Activated CD4-positive, alpha-beta T cell treated with anti-CD3 and anti-CD28 coated beads, Interleukin-2, amount 10 ng/mL, durations not matched to agents 24 days and 14 days (primary cell): ENCODE data around the gene SCN4A. TPM values are rescaled to one million over a fixed set of nuclear protein-coding genes. Genes with fewer than 3 reads are reported as not detected.
A peak's percentile ranks its signal among the peaks of the same experiment; 100 is the strongest.

Experiments
- DNase-seq: peaks from one replicate; pipeline ENCODE4 v3.0.0; 2022
- H3K27ac Mint-ChIP-seq: one replicate; pipeline ENCODE4 v1.8.0; 2022; ENCODE audit warnings: mild to moderate bottlenecking, mixed read lengths
- H3K27me3 Mint-ChIP-seq: one replicate; pipeline ENCODE4 v1.8.0; 2022; ENCODE audit warnings: mixed read lengths
- H3K36me3 Mint-ChIP-seq: one replicate; pipeline ENCODE4 v1.8.0; 2022; ENCODE audit warnings: low read depth, mild to moderate bottlenecking, mixed read lengths
- H3K4me1 Mint-ChIP-seq: one replicate; pipeline ENCODE4 v1.8.0; 2021; ENCODE audit warnings: mixed read lengths
- H3K4me3 Mint-ChIP-seq: one replicate; pipeline ENCODE4 v1.8.0; 2022; ENCODE audit warnings: mild to moderate bottlenecking, moderate library complexity, mixed read lengths
- H3K9me3 Mint-ChIP-seq: one replicate; pipeline ENCODE4 v1.8.0; 2021; ENCODE audit warnings: mixed read lengths
- intact Hi-C: fragments of 100-400 bp; cut with micrococcal nuclease; formaldehyde crosslinking; loops from one replicate; pipeline ENCODE4 v1.15.1; 2023
- total RNA-seq: library from RNA; stranded (reverse); gene quantifications from 2 replicates; pipeline ENCODE4 v1.2.3, GENCODE V29; 2022

The SCN4A gene
- total RNA-seq, 1 donor from 2014 or later = 0.40 TPM

DNA sequence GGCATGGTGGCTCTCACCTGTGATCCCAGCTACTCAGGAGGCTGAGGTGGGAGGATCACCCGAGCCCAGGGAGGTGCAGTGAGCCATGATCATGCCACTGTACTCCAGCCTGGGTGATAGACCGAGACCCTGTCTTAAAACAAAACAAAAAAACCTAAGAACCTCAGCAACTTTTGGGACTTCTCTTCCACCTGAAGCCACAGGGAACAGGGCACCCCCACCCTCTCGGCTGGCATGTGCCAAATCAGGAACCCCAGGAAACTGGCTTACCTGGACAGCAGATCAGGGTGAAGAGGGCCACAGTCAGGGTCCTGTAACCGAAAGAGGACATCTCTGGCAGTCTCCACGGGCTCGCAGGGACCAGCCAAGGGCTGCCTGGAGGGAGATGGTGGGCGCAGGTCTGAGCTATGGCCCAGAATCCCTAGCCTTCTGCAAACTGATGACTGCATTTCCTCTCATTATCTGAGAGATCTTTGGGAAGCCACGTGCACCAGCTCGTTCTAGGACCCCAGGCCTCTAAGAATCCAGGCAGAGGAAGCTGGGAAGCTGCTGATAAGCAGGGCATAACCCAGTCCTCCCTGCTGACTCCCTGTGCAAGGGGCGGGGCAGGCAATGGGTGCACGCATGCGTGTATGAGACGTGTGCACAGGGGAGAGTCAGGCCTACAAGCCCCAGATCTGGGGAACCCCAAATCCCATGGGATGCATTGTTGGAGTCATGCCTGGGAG lies 33.8 kb upstream of the SCN4A start:
- H3K9me3 Mint-ChIP-seq = no peaks in the 10 kb centered on the region
- H3K4me3 Mint-ChIP-seq = no peak overlapping the region
- H3K27me3 Mint-ChIP-seq = no peaks in the 10 kb centered on the region
- peaks cover 38% of the 10 kb centered on the region for H3K36me3 Mint-ChIP-seq
- intact Hi-C loops = no loop called here
- no peak for DNase-seq
- no peak overlapping the region for H3K27ac Mint-ChIP-seq
- H3K4me1 Mint-ChIP-seq = peaks cover 12% of the 10 kb centered on the region

DNA sequence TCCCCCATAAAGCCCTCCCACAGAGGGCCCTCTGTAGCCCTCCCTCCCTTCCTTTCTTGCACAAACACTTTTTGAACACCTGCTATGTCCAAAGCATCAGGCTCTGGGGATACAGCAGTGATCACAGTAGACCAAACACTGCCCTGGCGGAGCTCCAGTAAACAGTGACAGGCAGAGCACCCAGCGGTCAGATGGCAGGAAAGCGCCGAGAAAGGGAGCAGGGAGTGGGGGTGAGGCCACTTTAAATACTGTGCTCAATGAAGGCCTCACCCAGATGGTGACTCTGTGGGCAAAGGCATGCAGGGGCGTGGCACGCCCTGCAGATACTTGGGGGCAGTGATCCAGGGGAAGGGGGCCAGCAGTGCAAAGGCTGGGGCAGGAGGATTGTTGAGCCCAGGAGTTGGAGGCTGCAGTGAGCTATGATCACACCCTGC lies 33.0 kb upstream of the SCN4A start:
- H3K27me3 Mint-ChIP-seq = no peaks in the 10 kb centered on the region
- H3K36me3 Mint-ChIP-seq = peaks cover 34% of the 10 kb centered on the region
- H3K27ac Mint-ChIP-seq = no peak overlapping the region
- no peak for DNase-seq
- no peaks in the 10 kb centered on the region for H3K9me3 Mint-ChIP-seq
- intact Hi-C loops = no loop called here
- H3K4me1 Mint-ChIP-seq = peaks cover 12% of the 10 kb centered on the region
- no peak overlapping the region for H3K4me3 Mint-ChIP-seq

DNA sequence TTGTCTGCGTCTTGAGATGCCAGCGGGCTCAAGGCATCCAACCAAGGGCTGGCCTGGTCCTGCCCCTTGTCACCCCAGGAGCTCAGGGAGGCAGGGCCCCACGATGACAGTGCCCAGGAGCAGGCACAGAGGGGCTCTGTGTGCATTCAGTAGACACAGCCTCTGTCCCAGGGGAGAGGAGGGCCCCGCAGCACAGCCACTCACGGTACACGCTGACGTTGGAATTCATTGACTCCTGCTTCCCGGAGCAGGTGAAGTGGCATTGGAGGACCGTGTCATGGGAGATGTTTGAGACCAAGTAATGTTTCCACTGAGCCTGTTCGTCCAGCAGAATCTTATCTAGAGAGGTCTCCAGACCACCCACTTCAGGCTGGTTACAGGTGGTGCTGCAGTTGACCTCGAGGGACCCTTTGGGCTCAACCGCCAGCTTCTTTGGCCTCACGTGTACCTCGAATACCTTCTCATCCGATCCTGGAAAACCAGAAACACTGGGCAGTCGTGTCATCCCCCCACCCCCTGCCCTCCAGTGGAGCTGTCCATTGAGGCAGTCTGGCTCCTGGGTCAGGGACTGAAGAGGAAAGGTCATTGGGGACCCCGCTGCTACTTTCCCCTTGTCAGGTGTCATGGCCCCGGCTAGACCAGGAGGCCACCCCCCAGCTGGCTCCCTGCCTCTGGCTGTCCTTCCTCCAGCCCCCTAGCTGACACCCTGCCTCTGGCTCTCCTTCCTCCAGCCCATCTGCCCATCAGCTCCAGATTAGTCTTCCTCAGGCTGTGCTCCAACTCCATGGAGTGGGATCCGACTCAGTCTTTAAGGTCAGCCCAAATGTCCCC lies 32.4 kb upstream of the SCN4A start:
- peaks cover 11% of the 10 kb centered on the region for H3K4me1 Mint-ChIP-seq
- intact Hi-C loops = no loop called here
- no peak overlapping the region for H3K4me3 Mint-ChIP-seq
- DNase-seq = no peak
- H3K27ac Mint-ChIP-seq = peak overlapping the region; percentile 41
- no peaks in the 10 kb centered on the region for H3K9me3 Mint-ChIP-seq
- H3K27me3 Mint-ChIP-seq = no peaks in the 10 kb centered on the region
- peaks cover 32% of the 10 kb centered on the region for H3K36me3 Mint-ChIP-seq

DNA sequence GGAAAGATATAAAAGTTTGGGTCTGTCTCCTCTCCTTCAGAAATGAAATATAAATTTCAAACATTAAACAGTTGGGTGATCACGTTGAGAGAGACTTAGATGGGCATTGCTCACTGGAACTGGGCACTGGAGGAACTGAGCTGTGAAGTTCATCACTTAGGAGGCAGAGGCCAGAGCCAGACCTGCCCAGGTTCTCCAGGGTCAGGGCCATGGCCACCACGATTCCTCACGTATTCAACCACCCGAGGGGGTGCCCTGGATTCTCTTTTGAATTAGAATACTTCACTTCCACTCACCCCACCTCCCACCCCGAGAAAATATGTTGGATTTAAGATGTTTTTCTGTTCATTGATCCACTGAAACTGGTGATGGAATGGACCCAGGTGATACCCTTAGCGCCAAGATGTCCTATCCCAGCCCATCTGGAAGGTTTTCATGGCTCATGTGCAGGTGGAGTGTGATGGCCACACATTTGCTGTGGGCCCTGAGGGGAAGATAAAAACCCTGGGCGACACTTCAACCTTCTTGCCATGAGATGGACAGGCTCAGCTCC lies 31.6 kb upstream of the SCN4A start:
- H3K27ac Mint-ChIP-seq = no peak overlapping the region
- peaks cover 31% of the 10 kb centered on the region for H3K36me3 Mint-ChIP-seq
- no peaks in the 10 kb centered on the region for H3K27me3 Mint-ChIP-seq
- no peaks in the 10 kb centered on the region for H3K9me3 Mint-ChIP-seq
- peaks cover 11% of the 10 kb centered on the region for H3K4me1 Mint-ChIP-seq
- no peak overlapping the region for H3K4me3 Mint-ChIP-seq
- no peak for DNase-seq
- intact Hi-C loops = no loop called here

DNA sequence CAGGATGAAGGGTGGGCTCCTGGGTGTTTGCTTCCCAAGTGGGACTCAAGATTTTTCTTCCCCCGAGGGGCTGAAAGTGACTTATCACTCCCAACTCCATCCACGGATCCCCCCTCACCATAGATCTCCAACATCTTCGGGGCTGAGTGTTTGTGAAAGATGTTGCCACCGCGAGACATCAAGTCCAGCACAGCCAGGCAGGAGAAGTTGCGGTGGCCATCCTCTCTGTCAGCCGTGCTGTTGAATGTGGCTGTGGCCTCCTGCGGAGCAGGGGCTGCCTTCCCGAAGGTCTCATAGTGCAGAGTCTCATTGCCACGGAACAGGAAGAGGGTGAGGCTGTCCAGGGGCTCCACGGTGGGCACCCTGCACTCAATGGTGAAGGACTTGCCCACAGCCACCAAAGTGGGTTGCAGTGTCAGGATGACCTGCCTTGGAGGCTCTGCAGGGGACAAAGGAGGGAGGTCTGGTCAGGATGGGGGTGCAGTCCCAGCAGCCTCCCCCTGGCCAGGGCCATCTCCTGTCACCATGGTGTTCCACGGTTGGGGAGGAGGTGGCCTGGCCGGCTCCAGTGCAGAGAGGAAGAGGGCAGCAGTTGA lies 30.9 kb upstream of the SCN4A start:
- Mint-ChIP-seq H3K36me3 (peaks cover 30% of the 10 kb centered on the region), H3K9me3 (no peaks in the 10 kb centered on the region), H3K27ac (no peak overlapping the region), H3K27me3 (no peaks in the 10 kb centered on the region), H3K4me3 (no peak overlapping the region), H3K4me1 (peaks cover 14% of the 10 kb centered on the region)
- intact Hi-C loops = no loop called here
- DNase-seq = no peak

DNA sequence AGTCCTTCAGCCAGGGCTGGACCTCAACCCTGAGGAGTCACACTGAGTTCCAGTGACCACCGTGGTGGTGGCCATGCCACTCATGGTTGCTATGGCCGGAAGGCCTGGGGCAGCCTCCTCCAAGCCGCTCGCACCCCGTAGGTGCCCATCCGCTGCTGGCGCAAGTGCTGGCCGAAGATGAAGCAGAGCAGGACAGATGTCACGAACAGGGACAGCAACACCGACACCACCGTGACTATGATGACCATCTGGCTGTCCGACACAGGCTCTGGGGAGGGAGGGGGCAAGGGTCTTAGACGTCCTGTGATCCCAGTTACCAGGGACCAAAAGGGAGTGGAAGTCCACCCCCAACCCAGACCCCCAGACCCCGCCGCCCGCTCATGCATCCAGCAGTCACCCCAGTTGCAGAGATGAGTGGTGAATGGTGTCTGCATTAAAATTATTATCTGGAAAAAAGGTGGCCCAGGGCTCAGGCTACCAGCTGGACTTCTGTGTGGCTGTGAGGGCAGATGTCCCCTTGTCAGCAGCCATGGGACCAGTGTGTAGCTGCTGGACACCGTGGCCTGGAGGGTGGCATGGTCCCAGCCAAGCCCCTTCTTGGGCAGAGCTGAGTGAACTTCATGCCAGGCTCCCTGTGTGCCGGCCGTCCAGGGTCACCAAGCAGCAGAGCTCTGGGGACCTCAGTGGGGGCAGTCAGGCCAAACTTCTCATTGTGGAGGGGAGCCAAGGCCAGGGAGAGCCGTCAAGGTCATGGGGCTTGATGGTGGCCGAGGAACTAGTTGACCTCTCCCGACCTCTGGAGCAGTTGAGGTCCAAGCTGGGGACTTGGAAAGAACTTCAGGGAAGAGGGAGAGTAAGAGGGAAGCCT lies 30.2 kb upstream of the SCN4A start:
- intact Hi-C loops = no loop called here
- Mint-ChIP-seq H3K4me1 (peaks cover 14% of the 10 kb centered on the region), H3K36me3 (peaks cover 30% of the 10 kb centered on the region), H3K9me3 (no peaks in the 10 kb centered on the region), H3K4me3 (no peak overlapping the region), H3K27me3 (no peaks in the 10 kb centered on the region), H3K27ac (no peak overlapping the region)
- no peak for DNase-seq

DNA sequence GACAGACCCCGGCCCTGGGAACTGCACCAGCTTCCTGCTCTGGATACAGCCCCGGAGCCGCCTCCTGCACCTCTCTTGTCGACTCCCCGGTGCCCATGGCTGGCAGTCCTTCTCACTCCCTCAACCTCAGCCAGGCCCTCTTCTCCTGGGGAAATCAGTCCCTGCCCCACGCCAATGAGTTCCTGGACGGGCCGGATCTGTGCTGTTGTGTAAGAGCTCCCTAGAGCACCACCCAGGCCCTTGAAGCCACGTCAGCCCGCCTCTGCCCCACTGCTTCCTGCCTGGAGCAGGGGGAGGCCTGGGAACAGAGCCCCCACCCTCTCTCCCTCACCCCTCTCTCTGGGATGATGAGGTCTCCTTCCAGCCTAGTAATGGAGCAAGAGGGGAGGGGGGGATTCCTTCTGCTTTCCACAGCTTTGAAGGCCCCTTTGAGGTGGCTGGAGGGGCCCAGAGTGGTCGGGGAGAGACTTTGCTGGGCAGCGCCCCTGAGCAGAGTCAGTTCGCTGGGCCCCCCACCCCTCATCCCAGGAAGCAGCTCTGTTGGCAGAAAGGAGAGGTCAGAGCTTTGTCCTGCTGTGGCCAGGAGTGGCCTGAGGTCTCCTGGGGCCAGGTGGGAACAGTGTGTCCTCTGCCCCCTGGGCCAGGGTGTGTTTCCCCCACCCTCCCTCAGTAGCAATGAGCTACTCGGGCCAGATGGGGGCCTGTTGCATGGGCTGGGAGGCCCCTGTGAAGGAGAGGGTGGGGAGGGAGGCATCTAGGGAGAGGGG lies 29.2 kb upstream of the SCN4A start:
- Mint-ChIP-seq H3K27ac (no peak overlapping the region), H3K36me3 (peaks cover 30% of the 10 kb centered on the region), H3K4me1 (peaks cover 17% of the 10 kb centered on the region), H3K27me3 (no peaks in the 10 kb centered on the region), H3K9me3 (no peaks in the 10 kb centered on the region), H3K4me3 (no peak overlapping the region)
- intact Hi-C loops = no loop called here
- DNase-seq = no peak

DNA sequence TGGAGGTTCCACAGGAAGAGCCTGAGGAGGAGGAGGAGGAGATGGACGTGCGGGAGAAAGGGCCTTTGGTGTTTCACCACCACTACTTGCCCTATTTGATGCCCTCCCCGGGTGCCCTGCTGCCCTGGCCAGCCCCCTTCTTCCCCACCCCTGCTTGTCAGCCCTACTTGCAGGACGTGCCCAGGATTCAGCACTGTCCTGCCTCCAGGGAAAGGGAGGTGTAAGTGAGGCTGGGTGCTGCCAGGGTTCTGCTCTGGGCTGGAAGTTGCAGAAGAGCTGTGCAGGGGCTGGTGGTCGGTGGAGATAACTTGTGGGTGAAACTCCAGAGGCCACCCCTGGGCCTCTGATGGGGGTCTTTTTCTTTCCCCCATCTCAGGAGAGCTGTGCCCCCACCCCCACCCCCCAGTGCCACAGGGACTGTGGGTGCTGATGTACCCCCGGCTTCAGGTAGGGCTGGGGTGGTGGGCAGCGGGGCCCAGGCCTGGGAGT lies 28.4 kb upstream of the SCN4A start:
- intact Hi-C loops = no loop called here
- Mint-ChIP-seq H3K9me3 (no peaks in the 10 kb centered on the region), H3K27ac (no peak overlapping the region), H3K4me3 (no peak overlapping the region), H3K27me3 (peaks cover 4% of the 10 kb centered on the region), H3K4me1 (peaks cover 17% of the 10 kb centered on the region), H3K36me3 (peaks cover 30% of the 10 kb centered on the region)
- no peak for DNase-seq

DNA sequence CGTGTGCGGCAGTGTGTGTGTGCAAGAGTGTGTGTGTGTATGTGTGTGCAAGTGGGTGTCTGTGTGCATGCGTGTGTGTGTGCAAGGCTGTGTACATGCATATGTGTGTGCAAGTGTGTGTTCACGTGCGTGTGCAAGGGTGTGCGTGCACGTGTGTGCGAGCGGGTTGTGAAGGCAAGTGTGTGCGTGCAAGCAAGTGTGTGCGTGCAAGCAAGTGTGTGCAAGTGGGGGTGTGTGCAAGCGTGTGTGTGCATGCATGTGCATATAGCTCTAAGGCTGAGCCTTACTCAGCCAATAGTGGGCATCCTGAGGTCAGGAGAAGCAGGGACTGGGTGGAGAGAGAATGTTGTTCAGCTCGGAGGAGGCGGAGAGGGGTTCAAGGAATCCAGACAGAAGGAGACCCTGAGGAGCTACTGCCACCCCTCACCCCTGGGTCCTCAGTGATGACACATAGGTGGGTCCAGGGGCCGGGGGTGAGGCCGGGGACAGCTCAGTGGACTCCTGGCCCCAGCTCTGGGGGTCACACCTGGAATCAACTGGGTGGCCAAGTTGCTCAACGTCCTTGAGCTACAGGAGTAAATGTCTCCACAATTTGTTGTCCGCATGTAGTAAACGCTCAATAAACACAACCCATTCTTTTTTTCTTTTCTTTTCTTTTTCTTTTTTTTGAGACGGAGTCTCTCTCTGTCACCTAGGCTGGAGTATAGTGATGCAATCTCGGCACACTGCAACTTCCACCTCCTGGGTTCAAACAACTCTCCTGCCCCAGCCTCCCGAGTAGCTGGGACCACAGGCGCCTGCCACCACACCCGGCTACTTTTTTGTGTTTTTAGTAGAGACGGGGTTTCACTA lies 27.2 kb upstream of the SCN4A start:
- no peak for DNase-seq
- Mint-ChIP-seq H3K9me3 (no peaks in the 10 kb centered on the region), H3K27ac (no peak overlapping the region), H3K4me3 (peak overlapping the region; percentile 93), H3K36me3 (peaks cover 22% of the 10 kb centered on the region), H3K4me1 (peaks cover 23% of the 10 kb centered on the region), H3K27me3 (peaks cover 9% of the 10 kb centered on the region)
- intact Hi-C loops = no loop called here

DNA sequence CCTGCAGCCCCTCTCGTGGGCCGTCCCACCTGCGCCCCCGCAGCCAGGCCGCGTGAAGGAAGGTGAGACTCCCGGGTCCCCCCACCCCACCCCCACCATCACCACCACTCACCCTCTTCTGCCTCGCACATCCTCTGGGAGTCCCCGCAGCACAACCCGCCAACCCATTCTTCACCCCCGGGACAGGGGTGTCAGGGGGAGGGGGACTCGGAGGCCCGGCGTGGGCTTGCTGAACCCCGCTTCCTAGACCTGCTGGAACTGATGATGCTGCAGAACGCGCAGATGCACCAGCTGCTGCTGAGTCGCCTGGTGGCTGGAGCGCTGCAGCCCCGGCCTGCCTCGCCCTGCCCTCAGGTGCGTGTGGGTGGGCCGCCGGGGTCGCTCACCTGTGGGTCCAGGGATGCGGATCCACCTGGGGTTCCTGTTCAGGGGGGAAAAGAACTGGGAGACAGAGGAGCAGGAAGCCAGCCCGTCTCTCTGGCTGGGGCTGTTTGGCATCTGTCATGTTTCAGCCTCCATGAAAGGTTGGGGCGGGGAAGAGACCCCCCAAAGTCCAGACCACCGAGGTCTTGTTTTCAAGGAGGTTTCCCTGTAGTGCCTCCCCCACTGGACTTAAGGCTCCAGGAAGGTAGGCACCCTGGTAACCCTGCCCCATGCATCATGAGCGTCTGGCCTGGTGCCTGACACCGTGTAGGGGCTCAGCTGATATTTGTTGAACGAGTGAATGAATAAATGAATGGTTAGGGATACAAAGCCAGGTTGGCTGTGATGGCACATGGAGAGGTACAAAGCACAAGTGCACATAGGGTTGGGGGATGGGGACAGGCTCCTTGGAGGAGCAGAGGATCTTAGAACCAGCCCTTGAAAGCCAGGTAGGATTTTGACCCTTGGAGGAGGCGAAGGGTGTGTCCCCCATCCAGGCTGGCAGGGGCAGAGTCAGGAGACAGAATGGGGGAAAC lies 26.3 kb upstream of the SCN4A start:
- Mint-ChIP-seq H3K4me1 (peaks cover 25% of the 10 kb centered on the region), H3K27ac (peak overlapping the region; percentile 56), H3K4me3 (peak overlapping the region; percentile 93), H3K9me3 (no peaks in the 10 kb centered on the region), H3K36me3 (peaks cover 17% of the 10 kb centered on the region), H3K27me3 (peaks cover 11% of the 10 kb centered on the region)
- intact Hi-C loops = no loop called here
- DNase-seq = peak; percentile 76

DNA sequence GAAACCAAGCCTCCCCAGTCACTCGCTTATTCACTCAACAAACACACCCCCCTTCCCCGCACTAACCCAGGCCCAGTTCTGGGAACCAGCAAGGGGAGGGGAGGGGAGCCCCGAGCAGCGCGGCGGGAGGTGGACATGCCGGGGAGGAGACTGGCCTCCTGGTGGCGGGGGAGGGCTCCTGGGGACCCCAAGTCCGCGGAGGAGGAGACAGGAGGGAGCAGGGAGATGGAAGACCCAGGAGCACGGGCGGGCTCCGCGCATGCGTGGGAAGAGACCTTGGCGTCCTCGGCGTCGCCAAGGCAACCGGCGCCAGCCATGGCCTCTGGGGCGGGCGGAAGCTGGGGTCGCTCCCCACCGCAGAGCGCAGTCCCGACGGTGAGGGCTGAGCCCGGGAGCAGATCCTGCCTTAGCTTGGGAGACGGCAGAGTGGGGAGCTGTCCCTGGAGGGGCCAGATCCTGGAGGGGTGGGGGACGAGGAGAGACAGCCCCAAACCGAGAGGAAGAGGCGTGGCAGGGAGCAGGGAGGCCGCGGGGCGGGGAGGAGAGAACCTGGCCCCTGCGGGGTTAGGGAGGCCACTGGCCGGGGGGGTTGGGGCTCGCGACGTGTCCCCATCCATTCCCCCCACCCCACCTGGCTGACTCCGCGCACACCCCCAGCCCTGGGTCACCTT lies 25.5 kb upstream of the SCN4A start, which contains the start of gene PRR29:
Gene PRR29 (plus strand): TSS at position 302 of the 671 bp plus-strand sequence. CDS start 14 bp downstream, at position 316.
- intact Hi-C loops = no loop called here
- peak within 1 kb of the TSS; percentile 93 for H3K4me3 Mint-ChIP-seq
- H3K27ac Mint-ChIP-seq = peak within 1 kb of the TSS; percentile 56
- peaks cover 11% of the 10 kb centered on the region for H3K27me3 Mint-ChIP-seq
- no peaks in the 10 kb centered on the region for H3K9me3 Mint-ChIP-seq
- peaks cover 10% of the 10 kb centered on the region for H3K36me3 Mint-ChIP-seq
- H3K4me1 Mint-ChIP-seq = peaks cover 31% of the 10 kb centered on the region
- peak; percentile 93 for DNase-seq
